Measurements from ENCODE around the gene ENKUR. TPM values are rescaled to one million over a fixed set of nuclear protein-coding genes. Genes with fewer than 3 reads are reported as not detected.

ENKUR gene, protein sequence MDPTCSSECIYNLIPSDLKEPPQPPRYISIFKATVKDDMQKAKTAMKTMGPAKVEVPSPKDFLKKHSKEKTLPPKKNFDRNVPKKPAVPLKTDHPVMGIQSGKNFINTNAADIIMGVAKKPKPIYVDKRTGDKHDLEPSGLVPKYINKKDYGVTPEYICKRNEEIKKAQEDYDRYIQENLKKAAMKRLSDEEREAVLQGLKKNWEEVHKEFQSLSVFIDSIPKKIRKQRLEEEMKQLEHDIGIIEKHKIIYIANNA
- 1.5 TPM in 1 of 2 replicates, not detected in the other for total RNA-seq

DNA sequence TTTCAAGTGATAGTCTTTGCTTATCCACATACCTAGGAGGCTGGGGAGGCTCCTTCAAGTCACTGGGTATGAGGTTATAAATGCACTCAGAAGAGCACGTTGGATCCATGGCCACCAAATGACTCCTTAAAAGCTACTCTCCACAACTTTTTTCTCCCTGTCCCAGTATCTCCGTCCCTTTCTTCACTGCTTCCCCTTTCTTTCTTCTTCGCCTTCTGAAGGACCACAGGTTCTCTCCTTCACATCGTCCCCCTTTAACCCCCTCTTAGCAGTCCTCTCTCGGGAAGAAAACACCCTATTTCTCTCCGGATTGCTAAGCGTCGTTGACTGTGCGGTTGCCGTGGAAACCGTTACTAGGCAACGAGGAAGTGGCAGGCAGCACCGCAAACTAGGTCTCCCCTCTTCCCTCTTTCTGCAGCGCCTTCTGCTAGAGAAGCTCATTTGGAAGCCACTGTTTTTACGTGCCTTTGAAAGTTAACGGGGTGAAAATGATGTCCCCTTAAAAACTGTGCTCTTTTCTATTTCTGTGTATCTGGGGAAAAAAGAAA, at the start of gene ENKUR:
Gene ENKUR, minus strand, starts transcription at position 331 of the 548 bp plus-strand sequence. Its CDS starts 222 bp downstream, at position 109.
- DNase-seq (ENCODE audit: extremely low read depth, low read depth, low spot score), result peak; percentile 81

DNA sequence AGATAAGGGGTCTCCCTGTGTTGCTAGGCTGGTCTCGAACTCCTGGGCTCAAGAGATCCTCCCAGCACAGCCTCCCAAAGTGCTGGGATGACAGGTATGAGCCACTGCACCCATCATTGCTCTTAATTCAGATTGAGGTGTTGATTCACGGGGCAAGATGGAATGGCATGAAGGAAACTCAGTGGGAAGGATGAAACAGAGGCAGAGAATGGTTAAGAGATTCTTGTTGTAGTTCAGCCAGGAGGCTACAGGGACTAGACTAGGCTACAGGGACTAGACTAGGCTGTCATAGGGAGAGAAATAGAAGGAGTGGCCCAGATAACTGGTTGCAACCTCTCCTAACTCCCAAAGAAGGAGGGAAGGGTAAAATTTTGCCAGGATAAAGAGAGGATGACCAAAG, 48.4 kb upstream of the ENKUR start:
- DNase-seq (ENCODE audit: extremely low read depth, low read depth, low spot score), result no peak

DNA sequence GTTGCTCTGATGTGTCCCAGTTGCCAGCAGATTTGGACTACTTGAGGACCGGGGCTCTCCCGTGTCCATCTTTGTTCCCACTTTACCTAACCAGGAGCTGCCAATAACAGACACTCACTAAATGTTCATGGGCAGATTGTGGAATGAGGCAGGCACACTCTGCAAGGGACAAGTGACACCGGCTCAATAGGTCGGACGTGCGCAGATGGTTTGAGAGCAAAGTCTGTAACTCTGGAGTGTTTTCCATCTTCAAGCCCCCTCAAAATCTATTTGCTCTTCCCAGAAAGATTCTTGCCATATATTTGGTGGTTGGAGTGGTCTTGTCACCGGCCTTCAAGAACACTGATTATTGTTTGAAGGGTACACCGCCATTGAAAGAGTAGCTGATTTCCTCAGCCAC, 47.7 kb upstream of the ENKUR start:
- DNase-seq (ENCODE audit: extremely low read depth, low read depth, low spot score), result no peak

DNA sequence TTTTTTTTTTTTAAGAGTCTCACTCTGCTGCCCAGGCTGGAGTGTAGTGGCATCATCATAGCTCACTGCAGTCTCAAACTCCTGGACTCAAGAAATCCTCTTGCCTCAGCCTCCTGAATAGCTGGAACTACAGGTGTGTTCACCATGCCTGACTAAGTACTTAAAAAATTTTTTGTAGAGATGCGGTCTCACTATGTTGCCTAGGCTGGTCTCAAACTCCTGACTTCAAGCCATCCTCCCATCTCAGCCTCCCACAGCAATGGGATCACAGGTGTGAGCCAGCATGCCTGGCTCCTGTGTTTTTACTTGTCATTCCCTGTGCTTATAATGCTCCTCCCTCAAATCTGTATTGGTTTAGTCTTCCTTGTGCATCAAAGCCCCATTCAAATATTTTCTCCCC, 47.2 kb upstream of the ENKUR start:
- DNase-seq (ENCODE audit: extremely low read depth, low read depth, low spot score), result no peak

DNA sequence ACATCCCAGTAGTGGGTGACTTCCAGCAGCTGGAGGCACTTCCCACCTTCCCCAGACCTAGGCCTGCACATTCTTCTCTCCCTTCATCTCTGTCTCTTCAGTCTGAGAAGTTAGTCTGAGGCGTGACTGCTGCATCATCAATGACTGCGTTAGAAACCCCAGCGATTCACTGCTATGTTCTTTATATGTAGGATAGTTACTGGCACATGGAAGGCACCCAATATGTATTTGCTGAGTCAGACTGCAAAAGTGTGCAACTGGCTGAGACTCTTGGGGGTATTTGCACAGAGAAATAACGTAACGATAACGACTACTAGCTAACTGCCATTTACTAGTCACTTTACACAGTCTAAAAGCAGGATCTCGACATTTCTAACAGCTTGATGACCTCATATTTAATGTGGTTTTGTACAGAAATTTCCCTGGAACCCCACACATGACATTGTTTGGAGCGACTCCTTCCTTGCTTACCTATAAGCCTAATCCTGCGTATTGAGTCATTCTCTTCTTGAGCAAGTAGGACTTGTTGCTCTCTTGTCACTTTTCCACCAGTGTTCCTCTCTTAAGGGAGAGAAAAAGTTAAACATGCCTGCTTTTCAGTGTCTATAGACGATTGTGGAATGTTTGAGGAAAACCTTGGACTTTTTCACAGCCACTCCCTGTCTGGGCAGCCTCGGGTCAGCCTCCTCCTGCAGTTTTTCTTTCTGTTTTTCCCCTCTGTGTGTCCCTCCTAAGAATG, 45.9 kb upstream of the ENKUR start:
- DNase-seq (ENCODE audit: extremely low read depth, low read depth, low spot score), result no peak

DNA sequence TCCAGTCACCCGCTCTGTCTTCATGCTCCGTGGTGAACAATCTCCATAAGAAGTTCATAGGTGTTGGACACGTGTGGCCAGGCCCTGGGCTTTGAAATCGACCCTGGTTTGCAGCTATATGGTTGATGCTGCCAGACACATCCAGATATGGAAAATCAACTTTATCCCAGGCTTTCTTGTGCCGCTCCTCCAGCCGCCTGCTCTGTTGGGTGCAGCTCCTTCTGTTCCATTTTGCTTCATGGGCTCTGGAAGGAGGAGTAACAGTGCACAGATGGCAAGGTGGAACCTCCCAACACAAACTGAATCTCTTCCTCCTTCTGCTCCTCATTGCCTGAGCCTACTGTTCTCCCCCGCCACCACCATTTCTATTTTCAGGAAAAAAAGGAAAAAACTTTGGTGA, 45.2 kb upstream of the ENKUR start:
- no peak for DNase-seq (ENCODE audit: extremely low read depth, low read depth, low spot score)

DNA sequence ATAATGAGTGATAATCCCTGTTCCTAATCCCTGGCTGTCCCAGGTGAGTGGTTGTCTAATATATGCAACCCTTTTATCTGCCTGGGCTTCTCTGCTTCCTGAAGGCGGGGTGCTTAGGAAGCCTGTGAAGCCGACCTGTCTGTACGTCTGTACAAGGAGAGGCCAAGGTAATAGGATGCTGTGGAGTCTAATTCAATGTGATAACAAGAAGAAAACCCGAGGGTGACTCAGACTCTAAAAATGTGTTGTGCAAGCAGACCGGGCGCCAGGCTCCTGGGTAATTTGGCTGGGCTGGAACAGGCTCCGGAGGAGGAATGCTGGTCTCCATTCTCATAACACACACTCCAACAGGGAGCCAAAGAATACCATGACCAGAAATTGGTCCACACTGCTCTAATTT, 44.0 kb upstream of the ENKUR start:
- DNase-seq (ENCODE audit: extremely low read depth, low read depth, low spot score), result no peak

DNA sequence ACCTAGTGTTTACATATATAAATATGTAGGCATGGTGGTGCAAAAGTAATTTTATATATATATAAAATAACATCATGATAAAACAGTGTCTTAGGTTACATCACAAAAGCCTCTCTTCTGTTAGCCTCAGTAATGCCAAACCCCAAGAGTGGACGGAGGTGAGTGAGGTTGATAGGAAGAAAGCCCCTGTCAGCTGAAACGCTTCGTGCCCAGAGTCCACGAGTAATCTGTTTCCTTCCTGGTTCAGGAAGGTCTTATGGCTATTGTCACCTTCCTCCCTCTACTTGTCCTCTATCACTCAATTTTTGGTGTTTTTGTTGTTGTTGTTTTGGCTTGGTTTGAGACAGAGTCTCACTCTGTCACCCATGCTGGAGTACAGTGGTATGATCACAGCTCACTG, 41.9 kb upstream of the ENKUR start:
- no peak for DNase-seq (ENCODE audit: extremely low read depth, low read depth, low spot score)

DNA sequence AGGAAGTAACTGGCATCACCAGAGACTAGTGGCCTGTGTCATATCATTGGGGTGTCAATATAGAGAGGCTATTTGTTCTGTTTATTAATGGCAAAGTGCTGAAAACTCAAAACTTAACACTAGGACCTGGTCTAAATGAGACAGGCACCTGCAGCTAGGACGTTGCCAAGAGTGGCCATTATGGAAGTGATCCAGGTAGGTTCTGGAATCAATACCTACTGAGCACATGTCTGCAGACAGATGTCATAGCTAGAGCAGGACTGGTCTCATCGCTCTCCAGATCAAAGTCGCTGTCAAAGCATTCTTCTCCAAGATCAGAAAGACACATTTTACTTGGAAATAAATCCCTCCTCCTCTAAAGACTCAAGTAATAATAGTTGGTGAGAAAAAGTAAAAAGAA, 40.8 kb upstream of the ENKUR start:
- DNase-seq (ENCODE audit: extremely low read depth, low read depth, low spot score), result no peak

DNA sequence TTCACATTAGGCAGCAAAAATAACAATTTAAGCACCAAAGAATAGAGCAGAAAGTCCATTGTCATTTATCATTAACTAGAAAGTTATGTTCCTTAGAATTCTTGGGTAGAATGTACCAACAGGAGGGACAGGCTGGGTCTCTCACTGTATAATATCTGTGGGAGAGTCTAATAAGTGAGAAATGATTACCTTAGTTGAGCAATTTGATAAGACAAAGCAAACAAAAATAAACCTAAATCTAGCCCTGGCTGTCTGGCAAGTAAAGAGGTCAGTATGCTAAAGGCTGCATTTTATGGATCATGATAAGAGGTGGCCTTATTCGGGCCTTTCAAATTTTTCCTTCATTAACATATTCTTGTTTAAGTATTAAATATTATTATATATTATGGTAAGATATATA, 36.1 kb upstream of the ENKUR start:
- DNase-seq (ENCODE audit: extremely low read depth, low read depth, low spot score), result no peak

DNA sequence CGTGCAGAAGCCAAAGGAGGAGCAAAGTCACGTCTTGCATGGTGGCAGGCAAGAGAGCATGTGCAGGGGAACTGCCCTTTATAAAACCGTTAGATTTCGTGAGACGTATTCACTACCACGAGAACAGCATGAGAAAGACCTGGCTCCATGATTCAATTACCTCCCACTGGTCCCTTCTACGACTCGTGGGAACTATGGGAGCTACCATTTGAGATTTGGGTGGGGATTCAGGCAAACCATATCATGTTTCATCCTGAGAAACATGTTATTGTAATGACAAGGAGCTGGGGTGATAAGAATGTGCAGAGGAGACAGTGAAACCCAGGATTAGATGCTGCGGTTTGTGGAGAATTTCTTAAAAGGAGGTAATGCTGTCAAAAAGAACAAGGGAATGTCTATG, 34.4 kb upstream of the ENKUR start:
- no peak for DNase-seq (ENCODE audit: extremely low read depth, low read depth, low spot score)

DNA sequence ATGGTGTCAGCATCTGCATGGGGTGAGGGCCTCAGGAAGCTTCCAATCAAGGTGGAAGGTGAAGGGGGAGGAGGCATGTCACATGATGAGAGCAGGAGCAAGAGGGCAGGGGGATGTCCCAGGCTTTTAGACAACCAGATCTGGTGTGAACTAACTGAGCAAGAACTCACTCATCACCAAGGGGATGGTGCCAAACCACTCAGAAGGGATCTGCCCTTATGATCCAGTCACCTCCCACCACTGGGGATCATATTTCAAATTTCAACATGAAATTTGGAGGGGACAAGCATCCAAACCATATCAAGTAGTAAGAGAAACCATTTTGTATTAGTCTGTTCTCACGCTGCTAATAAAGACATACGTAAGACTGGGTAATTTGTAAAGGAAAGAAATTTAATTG, 34.0 kb upstream of the ENKUR start:
- DNase-seq (ENCODE audit: extremely low read depth, low read depth, low spot score), result no peak

DNA sequence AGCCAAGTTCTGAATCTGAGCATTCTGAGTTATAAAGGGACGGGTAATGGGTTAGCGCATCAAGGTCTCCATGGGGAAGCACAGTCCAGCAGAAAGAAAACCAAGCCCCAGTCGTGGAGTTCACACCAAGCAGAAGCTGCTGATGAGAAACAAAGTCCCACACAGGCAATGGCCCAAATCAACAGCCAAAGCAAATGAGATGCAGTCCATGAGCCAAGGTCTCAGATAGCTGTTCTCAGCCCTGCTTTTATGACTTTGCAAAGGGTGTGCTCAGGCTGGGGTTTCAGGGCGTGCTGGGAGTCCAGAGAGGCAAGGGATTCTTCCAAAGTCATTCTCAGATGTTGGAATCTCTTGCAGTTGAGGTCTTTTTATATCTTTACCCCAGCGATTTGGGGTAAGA, 32.5 kb upstream of the ENKUR start:
- no peak for DNase-seq (ENCODE audit: extremely low read depth, low read depth, low spot score)

DNA sequence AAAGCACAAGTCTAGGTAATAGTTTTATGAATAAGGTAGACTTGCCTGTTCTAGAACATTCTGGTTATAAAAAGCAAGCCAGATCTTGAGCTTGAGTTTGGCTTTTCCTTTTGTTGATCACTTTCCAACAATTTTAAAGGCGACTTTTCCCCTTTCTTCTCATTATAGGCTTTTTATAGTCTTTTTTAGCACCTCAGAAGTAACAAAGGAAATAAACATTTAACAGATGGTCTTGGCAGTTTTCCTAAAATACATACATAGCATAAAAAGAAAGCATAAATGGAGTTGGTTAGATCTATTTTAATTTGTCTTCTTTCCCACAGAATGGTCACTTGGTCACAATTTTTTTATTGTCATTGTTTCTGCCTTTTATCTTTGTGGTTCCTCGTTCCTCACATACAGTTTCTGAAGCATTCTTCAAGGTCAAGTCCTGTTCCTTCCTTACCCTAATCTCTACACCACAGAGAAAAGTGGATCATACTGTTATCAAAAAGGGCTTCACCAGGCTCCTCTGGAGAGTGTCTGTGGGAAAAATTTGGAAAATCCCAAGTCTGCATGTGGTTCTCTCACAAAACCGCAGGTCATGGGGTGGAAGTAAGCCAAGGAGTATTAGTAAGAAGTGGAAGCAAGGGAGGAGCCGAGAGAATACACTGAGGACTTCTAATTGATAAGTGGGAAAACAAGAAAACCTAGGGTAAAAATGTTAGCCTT, 31.8 kb upstream of the ENKUR start:
- no peak for DNase-seq (ENCODE audit: extremely low read depth, low read depth, low spot score)

DNA sequence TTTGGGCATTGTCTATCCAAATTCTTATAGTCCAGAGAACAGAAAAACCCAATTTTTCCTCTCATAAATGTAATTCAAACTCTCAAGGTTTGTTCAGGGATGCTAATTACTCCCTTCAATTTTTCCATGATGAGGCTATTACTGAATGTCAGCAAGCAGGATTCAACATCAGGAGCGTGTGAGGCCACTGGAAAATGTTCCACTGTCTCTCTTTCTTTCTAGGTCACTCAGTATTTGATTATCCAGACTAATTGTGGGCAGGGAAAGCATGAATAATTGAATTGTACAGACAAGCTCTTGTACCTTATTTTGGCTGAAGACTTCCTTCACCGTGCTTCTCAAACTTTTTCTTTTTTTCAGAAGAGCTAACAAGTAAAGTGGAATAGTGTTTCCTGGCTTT, 31.1 kb upstream of the ENKUR start:
- DNase-seq (ENCODE audit: extremely low read depth, low read depth, low spot score), result no peak

DNA sequence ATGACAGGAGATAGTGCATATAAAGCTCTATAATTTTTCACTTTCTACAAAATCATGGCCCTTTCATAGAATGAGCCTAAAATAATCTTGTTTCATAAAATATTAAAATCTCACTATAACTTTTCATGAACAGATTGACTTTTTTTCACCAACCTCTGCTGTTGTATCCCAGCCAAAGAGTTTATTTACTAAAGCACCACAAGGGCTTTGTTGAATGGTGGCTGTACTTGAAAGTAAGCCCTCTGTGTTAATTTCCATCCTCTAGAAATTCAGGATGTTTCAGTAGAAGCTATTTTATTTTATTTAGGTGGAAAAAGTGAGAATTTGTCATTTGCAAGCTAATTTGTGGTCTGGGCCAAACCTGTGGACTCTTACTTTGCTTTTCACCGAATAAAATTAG, 30.7 kb upstream of the ENKUR start:
- DNase-seq (ENCODE audit: extremely low read depth, low read depth, low spot score), result no peak

DNA sequence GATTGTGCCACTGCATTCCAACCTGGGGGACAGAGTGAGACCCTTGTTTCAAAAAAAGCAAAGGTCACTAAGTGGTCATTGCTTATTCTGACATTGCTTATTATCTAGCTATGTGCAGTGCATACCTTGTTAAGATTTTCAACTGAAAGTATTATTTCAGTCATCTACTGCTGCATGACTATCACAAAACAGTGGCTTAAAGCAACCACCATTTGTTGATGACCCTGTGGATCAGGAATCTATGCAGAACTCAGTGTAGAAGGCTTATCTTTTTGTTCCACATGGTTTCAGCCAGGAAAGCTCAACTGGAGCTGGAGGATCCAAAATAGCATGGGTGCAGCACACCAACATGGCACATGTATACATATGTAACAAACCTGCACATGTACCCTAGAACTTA, 23.6 kb upstream of the ENKUR start:
- no peak for DNase-seq (ENCODE audit: extremely low read depth, low read depth, low spot score)

DNA sequence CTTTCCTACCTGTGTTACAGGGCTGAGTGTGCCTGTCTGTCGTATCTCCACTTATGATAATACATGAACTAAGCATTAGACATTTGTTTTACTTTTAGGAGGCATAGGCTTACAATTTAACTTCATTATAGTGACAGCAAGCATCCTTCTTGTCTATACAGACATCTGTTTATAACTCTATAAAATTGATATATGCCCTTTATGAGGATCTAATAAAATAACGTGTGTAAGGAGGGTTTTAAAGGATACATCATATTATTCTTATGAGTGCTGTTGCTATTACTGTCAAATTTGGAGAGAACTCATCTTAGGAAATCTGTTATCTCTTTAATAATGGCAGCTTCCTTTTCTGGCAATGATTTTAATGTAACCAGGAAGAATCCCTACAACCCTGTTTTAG, 22.4 kb upstream of the ENKUR start:
- no peak for DNase-seq (ENCODE audit: extremely low read depth, low read depth, low spot score)

DNA sequence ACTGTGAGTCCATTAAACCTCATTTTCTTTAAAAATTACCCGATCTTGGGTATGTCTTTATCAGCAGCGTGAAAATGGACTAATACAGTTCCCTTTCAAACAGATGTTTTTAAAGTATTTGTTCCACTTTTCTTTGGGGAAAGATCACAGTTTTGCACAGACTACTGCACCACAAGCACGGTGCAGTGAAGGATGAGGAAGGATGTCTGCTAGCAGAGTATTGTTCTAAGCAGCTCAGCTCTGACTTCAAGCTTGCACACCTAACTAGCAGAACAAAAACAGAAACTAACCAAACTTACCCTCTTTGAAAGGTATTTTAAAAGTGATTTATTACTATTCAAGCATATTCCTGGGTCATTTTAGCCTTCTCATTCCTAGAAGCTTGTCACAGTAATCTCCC, 20.4 kb upstream of the ENKUR start:
- DNase-seq (ENCODE audit: extremely low read depth, low read depth, low spot score), result no peak

DNA sequence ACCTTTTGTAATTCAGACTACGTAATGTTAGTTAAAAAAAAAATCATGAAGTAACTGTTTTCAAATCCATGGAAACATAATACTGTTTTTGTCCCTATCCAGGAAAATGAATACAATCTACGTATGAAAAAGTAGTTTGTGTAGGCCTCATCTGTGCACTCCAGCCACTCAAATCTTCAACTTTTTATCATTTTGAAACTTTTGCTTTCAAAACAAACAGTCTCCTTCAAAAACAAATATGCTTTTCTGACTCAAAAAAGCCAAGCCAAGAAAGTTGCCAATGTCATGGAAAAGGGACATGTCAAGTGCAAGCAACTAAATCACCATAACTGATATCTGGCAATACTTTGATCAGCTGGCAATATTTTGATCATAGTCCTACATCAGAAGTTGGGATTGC, 13.6 kb upstream of the ENKUR start:
- DNase-seq (ENCODE audit: extremely low read depth, low read depth, low spot score), result no peak

DNA sequence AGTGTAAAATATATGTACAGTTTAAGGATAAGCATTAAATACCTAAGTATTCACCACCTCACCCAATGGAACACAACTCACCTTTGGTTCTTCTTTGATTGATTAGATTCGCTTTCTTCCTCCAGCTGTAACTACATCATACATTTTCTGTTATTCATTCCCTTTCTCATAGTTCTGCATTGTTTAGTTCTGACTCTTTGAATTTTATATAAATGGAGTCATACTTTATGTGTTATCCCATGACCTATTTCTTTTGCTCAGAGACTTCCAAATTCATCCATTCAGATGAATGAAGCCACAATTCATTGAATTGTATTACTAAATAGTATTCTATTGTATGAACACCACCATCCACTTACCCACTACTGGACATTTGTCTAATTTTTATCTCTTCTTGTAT, 12.8 kb upstream of the ENKUR start:
- DNase-seq (ENCODE audit: extremely low read depth, low read depth, low spot score), result no peak

DNA sequence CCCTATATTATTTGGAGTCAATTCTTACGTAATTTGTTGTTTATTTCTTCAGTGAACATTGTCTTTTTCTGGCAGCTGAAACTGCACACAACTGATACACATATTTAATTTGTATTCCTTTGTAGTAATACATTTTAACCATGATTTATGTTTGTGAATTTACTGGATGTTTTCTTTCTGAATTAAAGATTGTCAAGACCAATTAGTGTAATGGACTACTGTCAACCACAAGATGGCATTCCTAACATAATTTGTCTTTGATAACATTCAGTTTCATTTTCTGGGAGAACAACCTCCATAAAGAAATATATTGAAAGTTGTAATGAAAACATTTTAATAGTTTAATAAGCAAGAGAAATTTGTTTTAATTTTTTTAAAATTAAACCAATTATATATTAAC, 10.5 kb upstream of the ENKUR start:
- no peak for DNase-seq (ENCODE audit: extremely low read depth, low read depth, low spot score)

Measured in glomerular endothelial cell (primary cell).